Esophagus squamous epithelium (tissue), 5 donors: Measurements from ENCODE around the gene CHCHD10. TPM values are rescaled to one million over a fixed set of nuclear protein-coding genes. Genes with fewer than 3 reads are reported as not detected.

Experiments used
- DNase-seq: peaks from one replicate; lab custom pipeline; 2025; lab: John Stamatoyannopoulos, UW
- H3K27ac ChIP-seq, 4 donors: fragments of 200-600 bp; sonication (generic); one replicate each; pipeline ENCODE4 v1.5.1; 2016 to 2019; ENCODE audit warnings: mild to moderate bottlenecking in 1 of 4
- H3K27me3 ChIP-seq, 4 donors: fragments of 200-600 bp; sonication (generic); 1 replicate in 3 of 4; 2 replicates in 1 of 4; pipeline versions ENCODE4 v1.5.1 to v1.6.0; 2017 to 2021; ENCODE audit warnings: antibody characterized with exemption in 1 of 4
- H3K36me3 ChIP-seq, 3 donors: fragments of 200-600 bp; sonication (generic); one replicate each; pipeline ENCODE4 v1.5.1; 2016 to 2019
- H3K4me1 ChIP-seq, 3 donors: fragments of 200-600 bp; sonication (generic); one replicate each; pipeline ENCODE4 v1.5.1; 2017 to 2019
- H3K4me3 ChIP-seq, 4 donors: fragments of 200-600 bp; sonication (generic); 1 replicate in 3 of 4; 2 replicates in 1 of 4; pipeline ENCODE4 v1.5.1; 2016 to 2019; ENCODE audit warnings: mild to moderate bottlenecking in 2 of 4, moderate library complexity in 1 of 4
- H3K9me3 ChIP-seq, 3 donors: fragments of 200-600 bp; sonication (generic); one replicate each; pipeline ENCODE4 v1.5.1; 2016 to 2019
- CTCF ChIP-seq, 6 experiments: fragments of 450-650 bp in 4 of 6; fragments of 200-600 bp in 2 of 6; sonication (generic) in 2 of 6; IDR thresholded peaks; one replicate each; pipeline ENCODE4 v1.5.1; 2016 to 2019; ENCODE audit warnings: antibody characterized with exemption in 6 of 6, mild to moderate bottlenecking in 4 of 6, moderate library complexity in 4 of 6
- POLR2A ChIP-seq, 4 donors: fragments of 450-650 bp; IDR thresholded peaks; one replicate each; pipeline ENCODE4 v1.6.1; 2017; ENCODE audit warnings: antibody characterized with exemption in 4 of 4, mild to moderate bottlenecking in 4 of 4, moderate library complexity in 3 of 4
- WGBS, 2 donors: methylation state at CpG; one replicate each; pipeline ENCODE4 v1.1.5; 2018; 5-methylcytosine and 5-hydroxymethylcytosine counted together
- intact Hi-C: fragments of 100-400 bp; cut with DNase I; formaldehyde crosslinking; loops from one replicate; pipeline ENCODE4 v1.15.0; 2022
- total RNA-seq, 4 donors: library from RNA; depleted of rRNA; stranded (reverse); fragments of >200 nt; gene quantifications; one replicate each; pipeline ENCODE4 v1.1.0, GENCODE V29; 2016
- donor health status: DM: yes; HTN: yes; CAD: no.

CHCHD10 gene
- total RNA-seq, 4 donors from 2014 or later: 7.7 to 13.9 (median 10.4) TPM

GRCh38 chr22:23786752-23787599 lies 19.2 kb upstream of the CHCHD10 start, which contains the start of gene SMARCB1:
Gene SMARCB1 (plus strand): TSS chr22:23786966. CDS start chr22:23787170, 204 bp downstream.
- DNase-seq: peak; percentile 51
- intact Hi-C loops: no loop called here
- Histone ChIP-seq H3K9me3 (no peaks in the 10 kb centered on the region), H3K4me3 (peak within 1 kb of the TSS; percentile 75 to 96 (median 84)), H3K36me3 (peaks cover 0 to 17% (median 0%) of the 10 kb centered on the region in 3 donors), H3K27ac (peak within 1 kb of the TSS; percentile 98 to 100 (median 98)), H3K27me3 (no peaks in the 10 kb centered on the region), H3K4me1 (peaks cover 12 to 67% (median 28%) of the 10 kb centered on the region in 3 donors)
- TF ChIP-seq POLR2A (IDR thresholded peaks at IDR 0.05) (peak in 2 of 4 donors; percentile 70 to 86), CTCF (IDR thresholded peaks at IDR 0.05) (peak in 2 of 6 experiments; percentile 4 to 5)
- WGBS, 2 donors: 0% methylated on average over 1 of the region's 97 CpGs; no CpG with 5 or more reads in 1 of the 2 donors

DNA sequence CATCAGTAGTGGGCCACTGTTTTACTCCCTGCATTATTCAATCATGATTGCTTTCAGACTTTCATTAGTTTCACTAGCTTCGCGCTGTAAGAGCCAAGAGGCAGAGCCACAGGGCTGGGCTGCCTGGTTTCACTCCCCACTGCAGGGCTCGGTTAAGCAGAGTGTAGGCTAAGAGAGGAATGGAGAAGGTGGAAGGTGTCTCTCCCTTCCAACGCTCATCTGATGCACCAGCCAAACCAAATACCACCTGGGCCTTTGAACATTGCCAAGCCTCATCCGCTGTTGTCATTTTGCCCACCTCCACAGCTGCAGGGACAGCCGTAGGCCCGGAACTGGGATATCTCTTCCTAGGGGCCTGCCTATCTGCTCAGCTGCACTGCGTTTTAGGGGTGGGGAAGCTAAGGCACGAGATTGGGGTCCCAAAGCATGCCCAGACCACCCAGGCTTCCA lies 18.5 kb upstream of the CHCHD10 start:
- no peak for DNase-seq
- Histone ChIP-seq H3K9me3 (no peaks in the 10 kb centered on the region), H3K4me1 (peaks cover 15 to 67% (median 33%) of the 10 kb centered on the region in 3 donors), H3K4me3 (peak overlapping the region; percentile 75 to 96 (median 84)), H3K27me3 (no peaks in the 10 kb centered on the region), H3K27ac (peak overlapping the region; percentile 98 to 100 (median 98)), H3K36me3 (peaks cover 0 to 10% (median 0%) of the 10 kb centered on the region in 3 donors)
- WGBS, 2 donors: 28 to 36% methylated on average over 4 to 9 of the region's 9 CpGs
- intact Hi-C loops: no loop called here
- no peak for TF ChIP-seq CTCF (IDR thresholded peaks at IDR 0.05)
- no peak for TF ChIP-seq POLR2A (IDR thresholded peaks at IDR 0.05)

DNA sequence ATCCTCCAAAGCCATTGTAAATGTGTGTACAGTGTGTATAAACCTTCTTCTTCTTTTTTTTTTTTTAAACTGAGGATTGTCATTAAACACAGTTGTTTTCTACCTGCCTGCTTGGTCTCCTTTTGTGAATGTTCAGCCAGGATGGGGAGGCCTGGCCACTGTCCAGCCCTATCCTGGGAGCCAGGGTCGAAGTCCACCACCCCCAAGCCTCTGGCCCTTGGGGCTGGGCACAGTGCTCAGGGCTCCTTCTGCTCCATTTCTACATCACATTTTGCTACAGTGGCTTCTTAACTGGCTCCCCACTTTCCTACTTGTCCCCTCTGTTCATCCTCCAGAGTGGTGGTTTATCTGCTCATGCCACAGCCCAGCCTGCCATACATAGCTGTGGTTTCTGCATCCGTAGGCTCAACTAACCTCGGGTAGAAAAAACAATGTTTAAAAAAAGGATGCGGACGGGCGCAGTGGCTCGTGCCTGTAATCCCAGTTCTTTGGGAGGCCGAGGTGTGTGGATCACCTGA lies 16.5 kb upstream of the CHCHD10 start:
- TF ChIP-seq POLR2A (IDR thresholded peaks at IDR 0.05): no peak
- TF ChIP-seq CTCF (IDR thresholded peaks at IDR 0.05): no peak
- Histone ChIP-seq H3K36me3 (no peaks in the 10 kb centered on the region), H3K4me1 (peaks cover 15 to 53% (median 35%) of the 10 kb centered on the region in 3 donors), H3K4me3 (no peak overlapping the region), H3K9me3 (no peaks in the 10 kb centered on the region), H3K27me3 (no peaks in the 10 kb centered on the region), H3K27ac (no peak overlapping the region)
- no peak for DNase-seq
- 61 to 62% methylated on average over 7 to 8 of the region's 8 CpGs for WGBS, 2 donors
- intact Hi-C loops: no loop called here

DNA sequence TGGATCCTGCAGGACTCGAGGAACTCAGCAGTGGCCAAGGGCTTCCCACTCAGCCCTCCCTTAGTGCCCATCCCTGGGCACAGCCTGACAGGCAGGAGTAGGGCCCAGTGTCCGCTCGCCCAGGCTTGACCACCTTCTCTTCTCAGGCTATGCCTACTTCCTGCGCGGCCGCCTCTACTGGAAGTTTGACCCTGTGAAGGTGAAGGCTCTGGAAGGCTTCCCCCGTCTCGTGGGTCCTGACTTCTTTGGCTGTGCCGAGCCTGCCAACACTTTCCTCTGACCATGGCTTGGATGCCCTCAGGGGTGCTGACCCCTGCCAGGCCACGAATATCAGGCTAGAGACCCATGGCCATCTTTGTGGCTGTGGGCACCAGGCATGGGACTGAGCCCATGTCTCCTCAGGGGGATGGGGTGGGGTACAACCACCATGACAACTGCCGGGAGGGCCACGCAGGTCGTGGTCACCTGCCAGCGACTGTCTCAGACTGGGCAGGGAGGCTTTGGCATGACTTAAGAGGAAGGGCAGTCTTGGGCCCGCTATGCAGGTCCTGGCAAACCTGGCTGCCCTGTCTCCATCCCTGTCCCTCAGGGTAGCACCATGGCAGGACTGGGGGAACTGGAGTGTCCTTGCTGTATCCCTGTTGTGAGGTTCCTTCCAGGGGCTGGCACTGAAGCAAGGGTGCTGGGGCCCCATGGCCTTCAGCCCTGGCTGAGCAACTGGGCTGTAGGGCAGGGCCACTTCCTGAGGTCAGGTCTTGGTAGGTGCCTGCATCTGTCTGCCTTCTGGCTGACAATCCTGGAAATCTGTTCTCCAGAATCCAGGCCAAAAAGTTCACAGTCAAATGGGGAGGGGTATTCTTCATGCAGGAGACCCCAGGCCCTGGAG lies 15.7 kb upstream of the CHCHD10 start:
- no peak for DNase-seq
- Histone ChIP-seq H3K4me1 (peaks cover 15 to 45% (median 27%) of the 10 kb centered on the region in 3 donors), H3K4me3 (no peak overlapping the region), H3K9me3 (no peaks in the 10 kb centered on the region), H3K27ac (no peak overlapping the region), H3K36me3 (no peaks in the 10 kb centered on the region), H3K27me3 (no peaks in the 10 kb centered on the region)
- intact Hi-C loops: no loop called here
- TF ChIP-seq POLR2A (IDR thresholded peaks at IDR 0.05) (no peak), CTCF (IDR thresholded peaks at IDR 0.05) (no peak)
- 88 to 94% methylated on average over 3 of the region's 15 CpGs for WGBS, 2 donors
